Vagina (tissue), 2 donors: Measurements from ENCODE around the gene ATP8B1. TPM values are rescaled to one million over a fixed set of nuclear protein-coding genes. Genes with fewer than 3 reads are reported as not detected.

ENCODE experiments used
- DNase-seq, 2 donors: peaks; one replicate each; pipeline ENCODE4 v3.0.0-alpha.2; 2017; ENCODE audit errors: extremely low spot score in 2 of 2
- H3K27ac ChIP-seq: fragments of 200-600 bp; sonication (generic); one replicate; pipeline ENCODE4 v1.5.1; 2019
- H3K27me3 ChIP-seq: fragments of 200-600 bp; sonication (generic); one replicate; pipeline ENCODE4 v1.5.1; 2019
- H3K36me3 ChIP-seq, 2 donors: fragments of 200-600 bp; sonication (generic); one replicate each; pipeline ENCODE4 v1.5.1; 2017 to 2019
- H3K4me1 ChIP-seq: fragments of 200-600 bp; sonication (generic); one replicate; pipeline ENCODE4 v1.5.1; 2019
- H3K4me3 ChIP-seq, 2 donors: fragments of 200-600 bp; sonication (generic); 1 replicate in 1 of 2; 2 replicates in 1 of 2; pipeline ENCODE4 v1.5.1; 2016 to 2019
- H3K9me3 ChIP-seq: fragments of 200-600 bp; sonication (generic); one replicate; pipeline ENCODE4 v1.5.1; 2019
- CTCF ChIP-seq, 3 experiments: fragments of 450-650 bp in 2 of 3; fragments of 200-600 bp in 1 of 3; sonication (generic) in 1 of 3; IDR thresholded peaks; one replicate each; pipeline ENCODE4 v1.5.1; 2017 to 2019; ENCODE audit warnings: antibody characterized with exemption in 3 of 3, mild to moderate bottlenecking in 2 of 3, moderate library complexity in 2 of 3
- POLR2A ChIP-seq, 2 donors: fragments of 450-650 bp; IDR thresholded peaks; one replicate each; pipeline ENCODE4 v1.6.1; 2017; ENCODE audit warnings: antibody characterized with exemption in 2 of 2, mild to moderate bottlenecking in 2 of 2, moderate library complexity in 2 of 2
- POLR2AphosphoS5 ChIP-seq, 2 donors: sonication (generic); formaldehyde crosslinking; IDR thresholded peaks; one replicate each; pipeline ENCODE4 v1.9.0; 2017; ENCODE audit warnings: antibody characterized with exemption in 2 of 2, mild to moderate bottlenecking in 2 of 2, low read depth in 1 of 2; ENCODE audit not compliant: insufficient read depth in 1 of 2
- intact Hi-C: fragments of 100-400 bp; cut with DNase I; formaldehyde crosslinking; loops from one replicate; pipeline ENCODE4 v1.15.1; 2023
- total RNA-seq: library from RNA; depleted of rRNA; stranded (reverse); fragments of >200 nt; gene quantifications from one replicate; pipeline ENCODE4 v1.2.3, GENCODE V29; 2016

The ATP8B1 gene
- total RNA-seq, 1 donor from 2014 or later: 41.5 TPM

GRCh38 chr18:57836557-57836956, 33.4 kb upstream of the ATP8B1 start:
- no peaks in the 10 kb centered on the region for H3K27me3 ChIP-seq
- intact Hi-C loops: no loop called here
- DNase-seq: no peak
- no peaks in the 10 kb centered on the region for H3K4me1 ChIP-seq
- TF ChIP-seq POLR2A (IDR thresholded peaks at IDR 0.05): no peak
- no peak for TF ChIP-seq POLR2AphosphoS5 (IDR thresholded peaks at IDR 0.05; ENCODE audit: insufficient read depth in 1 of 2, low read depth in 1 of 2)
- no peak for TF ChIP-seq CTCF (IDR thresholded peaks at IDR 0.05)
- H3K36me3 ChIP-seq: no peaks in the 10 kb centered on the region
- no peak overlapping the region for H3K4me3 ChIP-seq
- H3K9me3 ChIP-seq: no peaks in the 10 kb centered on the region
- no peak overlapping the region for H3K27ac ChIP-seq

GRCh38 chr18:57835904-57836303, 32.8 kb upstream of the ATP8B1 start:
- no peaks in the 10 kb centered on the region for H3K9me3 ChIP-seq
- DNase-seq: no peak
- H3K36me3 ChIP-seq: no peaks in the 10 kb centered on the region
- H3K27me3 ChIP-seq: no peaks in the 10 kb centered on the region
- H3K27ac ChIP-seq: no peak overlapping the region
- no peaks in the 10 kb centered on the region for H3K4me1 ChIP-seq
- no peak overlapping the region for H3K4me3 ChIP-seq
- TF ChIP-seq POLR2A (IDR thresholded peaks at IDR 0.05): no peak
- TF ChIP-seq POLR2AphosphoS5 (IDR thresholded peaks at IDR 0.05; ENCODE audit: insufficient read depth in 1 of 2, low read depth in 1 of 2): no peak
- TF ChIP-seq CTCF (IDR thresholded peaks at IDR 0.05): no peak
- intact Hi-C loops: no loop called here

- Histone ChIP-seq H3K9me3 (no peaks in the 10 kb centered on the region), H3K36me3 (no peaks in the 10 kb centered on the region), H3K4me3 (no peak overlapping the region), H3K4me1 (no peaks in the 10 kb centered on the region), H3K27ac (no peak overlapping the region), H3K27me3 (no peaks in the 10 kb centered on the region)
- no peak for DNase-seq
- no peak for TF ChIP-seq CTCF (IDR thresholded peaks at IDR 0.05)
- TF ChIP-seq POLR2AphosphoS5 (IDR thresholded peaks at IDR 0.05; ENCODE audit: insufficient read depth in 1 of 2, low read depth in 1 of 2): no peak
- TF ChIP-seq POLR2A (IDR thresholded peaks at IDR 0.05): no peak
- intact Hi-C loops: no loop called here
These were observed 31.5 kb upstream of the ATP8B1 start for GRCh38 chr18:57834616-57835015.

- H3K36me3 ChIP-seq: no peaks in the 10 kb centered on the region
- intact Hi-C loops: no loop called here
- H3K27ac ChIP-seq: no peak overlapping the region
- no peak for DNase-seq
- no peaks in the 10 kb centered on the region for H3K27me3 ChIP-seq
- H3K4me3 ChIP-seq: no peak overlapping the region
- H3K4me1 ChIP-seq: no peaks in the 10 kb centered on the region
- no peak for TF ChIP-seq CTCF (IDR thresholded peaks at IDR 0.05)
- TF ChIP-seq POLR2AphosphoS5 (IDR thresholded peaks at IDR 0.05; ENCODE audit: insufficient read depth in 1 of 2, low read depth in 1 of 2): no peak
- TF ChIP-seq POLR2A (IDR thresholded peaks at IDR 0.05): no peak
- H3K9me3 ChIP-seq: no peaks in the 10 kb centered on the region
These were observed 30.5 kb upstream of the ATP8B1 start for GRCh38 chr18:57833441-57834101.

- no peak overlapping the region for H3K4me3 ChIP-seq
- H3K27me3 ChIP-seq: no peaks in the 10 kb centered on the region
- H3K36me3 ChIP-seq: no peaks in the 10 kb centered on the region
These were observed 29.6 kb upstream of the ATP8B1 start for GRCh38 chr18:57832730-57833129.

More at GRCh38 chr18:57832730-57833129, 29.6 kb upstream of the ATP8B1 start:
- H3K4me1 ChIP-seq: no peaks in the 10 kb centered on the region
- TF ChIP-seq CTCF (IDR thresholded peaks at IDR 0.05) (no peak), POLR2AphosphoS5 (IDR thresholded peaks at IDR 0.05; ENCODE audit: insufficient read depth in 1 of 2, low read depth in 1 of 2) (no peak), POLR2A (IDR thresholded peaks at IDR 0.05) (no peak)
- no peak for DNase-seq
- no peaks in the 10 kb centered on the region for H3K9me3 ChIP-seq
- no peak overlapping the region for H3K27ac ChIP-seq
- intact Hi-C loops: no loop called here
